Stimulated activated CD8-positive, alpha-beta memory T cell treated with anti-CD3 and anti-CD28 coated beads, Interleukin-2, amount 100 ng/mL, for 1 hour (primary cell): Measurements from ENCODE around the gene CAMTA2.
"Not testable (repeated sequence)": the region's sequence is repeated elsewhere in the genome, so short reads cannot be mapped to it uniquely, and the experiment has no call there.

Source experiments
- DNase-seq, 2 donors: peaks; one replicate each; pipeline ENCODE4 v3.0.0-alpha.2; 2020; ENCODE audit warnings: low read depth in 2 of 2

Gene CAMTA2

DNA sequence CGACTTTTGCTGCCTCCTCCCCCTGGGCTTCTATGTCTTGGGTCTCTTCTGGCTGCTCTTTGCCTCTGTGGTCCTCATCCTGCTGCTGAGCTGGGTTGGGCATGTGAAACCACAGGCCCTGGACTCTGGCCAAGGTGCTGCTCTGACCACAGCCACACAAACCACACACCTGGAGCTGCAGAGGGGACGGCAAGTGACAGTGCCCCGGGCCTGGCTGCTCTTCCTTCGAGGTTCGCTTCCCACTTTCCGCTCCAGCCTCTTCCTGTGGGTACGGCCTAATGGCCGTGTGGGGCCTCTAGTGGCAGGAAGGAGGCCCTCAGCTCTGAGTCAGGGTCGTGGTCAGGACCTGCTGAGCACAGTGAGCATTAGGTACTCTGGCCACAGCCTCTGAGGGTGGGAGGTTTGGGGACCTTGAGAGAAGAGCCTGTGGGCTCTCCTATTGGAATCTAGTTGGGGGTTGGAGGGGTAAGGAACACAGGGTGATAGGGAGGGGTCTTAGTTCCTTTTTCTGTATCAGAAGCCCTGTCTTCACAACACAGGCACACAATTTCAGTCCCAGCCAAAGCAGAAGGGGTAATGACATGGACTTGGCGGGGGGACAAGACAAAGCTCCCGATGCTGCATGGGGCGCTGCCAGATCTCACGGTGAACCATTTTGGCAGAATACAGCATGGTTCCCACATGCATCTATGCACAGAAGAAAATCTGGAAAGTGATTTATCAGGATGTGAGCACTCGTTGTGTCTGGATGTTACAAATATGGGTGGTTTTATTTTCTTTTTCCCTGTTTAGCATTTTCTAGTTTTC, 53.1 kb downstream of the CAMTA2 start:
- DNase-seq = no peak

DNA sequence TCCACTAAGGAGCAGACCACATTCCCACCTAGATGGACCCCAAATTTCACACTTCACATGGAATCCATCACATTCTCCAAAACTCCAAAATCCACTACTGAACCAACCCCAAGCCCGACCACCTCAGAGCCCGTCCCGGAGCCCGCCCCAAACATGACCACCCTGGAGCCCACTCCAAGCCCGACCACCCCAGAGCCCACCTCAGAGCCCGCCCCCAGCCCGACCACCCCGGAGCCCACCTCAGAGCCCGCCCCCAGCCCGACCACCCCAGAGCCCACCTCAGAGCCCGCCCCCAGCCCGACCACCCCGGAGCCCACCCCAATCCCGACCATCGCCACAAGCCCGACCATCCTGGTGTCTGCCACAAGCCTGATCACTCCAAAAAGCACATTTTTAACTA, 53.8 kb downstream of the CAMTA2 start:
- no peak for DNase-seq

DNA sequence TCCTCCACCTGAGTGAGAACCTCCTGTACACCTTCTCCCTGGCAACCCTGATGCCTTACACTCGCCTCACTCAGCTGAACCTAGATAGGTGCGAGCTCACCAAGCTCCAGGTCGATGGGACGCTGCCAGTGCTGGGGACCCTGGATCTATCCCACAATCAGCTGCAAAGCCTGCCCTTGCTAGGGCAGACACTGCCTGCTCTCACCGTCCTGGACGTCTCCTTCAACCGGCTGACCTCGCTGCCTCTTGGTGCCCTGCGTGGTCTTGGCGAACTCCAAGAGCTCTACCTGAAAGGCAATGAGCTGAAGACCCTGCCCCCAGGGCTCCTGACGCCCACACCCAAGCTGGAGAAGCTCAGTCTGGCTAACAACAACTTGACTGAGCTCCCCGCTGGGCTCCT, 54.7 kb downstream of the CAMTA2 start:
- no peak for DNase-seq

DNA sequence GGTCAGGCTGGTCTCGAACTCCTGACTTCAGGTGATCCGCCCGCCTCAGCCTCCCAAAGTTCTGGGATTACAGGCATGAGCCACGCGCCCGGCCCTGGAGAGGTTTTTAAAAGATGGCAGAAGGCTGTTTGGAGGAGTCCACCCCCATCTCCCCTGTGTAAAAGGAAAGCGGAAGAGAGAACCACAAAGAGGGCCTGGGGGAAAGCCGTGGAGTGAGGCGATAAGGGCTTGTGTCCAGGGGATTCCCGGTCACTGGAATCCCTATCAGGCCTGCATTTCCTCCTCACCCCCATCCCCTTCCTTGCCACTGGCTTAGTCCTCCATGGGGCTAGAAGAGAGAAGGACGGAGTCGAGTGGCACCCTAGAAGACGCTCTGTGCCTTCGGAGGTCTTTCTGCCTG, 55.5 kb downstream of the CAMTA2 start, which contains the start of gene GP1BA:
Gene GP1BA, plus strand, starts transcription at position 315 of the 400 bp plus-strand sequence. CDS start 328 bp downstream, outside the sequence.
- DNase-seq = no peak

DNA sequence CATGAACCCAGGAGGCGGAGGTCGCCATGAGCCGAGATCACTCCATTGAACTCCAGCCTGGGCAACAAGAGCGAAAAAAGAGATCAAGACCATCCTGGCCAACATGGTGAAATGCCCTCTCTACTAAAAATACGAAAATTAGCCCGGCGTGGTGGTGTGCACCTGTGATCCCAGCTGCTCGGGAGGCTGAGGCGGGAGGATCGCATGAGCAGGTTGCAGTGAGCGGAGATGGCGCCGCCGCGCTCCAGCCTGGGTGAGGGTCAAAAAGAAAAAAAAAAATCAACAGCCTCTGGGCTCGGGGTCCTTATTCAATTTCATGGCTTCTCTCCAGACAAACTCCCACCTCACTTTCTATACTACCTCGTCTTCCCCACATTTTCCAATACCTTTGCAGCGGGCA, 58.6 kb downstream of the CAMTA2 start:
- no peak for DNase-seq

DNA sequence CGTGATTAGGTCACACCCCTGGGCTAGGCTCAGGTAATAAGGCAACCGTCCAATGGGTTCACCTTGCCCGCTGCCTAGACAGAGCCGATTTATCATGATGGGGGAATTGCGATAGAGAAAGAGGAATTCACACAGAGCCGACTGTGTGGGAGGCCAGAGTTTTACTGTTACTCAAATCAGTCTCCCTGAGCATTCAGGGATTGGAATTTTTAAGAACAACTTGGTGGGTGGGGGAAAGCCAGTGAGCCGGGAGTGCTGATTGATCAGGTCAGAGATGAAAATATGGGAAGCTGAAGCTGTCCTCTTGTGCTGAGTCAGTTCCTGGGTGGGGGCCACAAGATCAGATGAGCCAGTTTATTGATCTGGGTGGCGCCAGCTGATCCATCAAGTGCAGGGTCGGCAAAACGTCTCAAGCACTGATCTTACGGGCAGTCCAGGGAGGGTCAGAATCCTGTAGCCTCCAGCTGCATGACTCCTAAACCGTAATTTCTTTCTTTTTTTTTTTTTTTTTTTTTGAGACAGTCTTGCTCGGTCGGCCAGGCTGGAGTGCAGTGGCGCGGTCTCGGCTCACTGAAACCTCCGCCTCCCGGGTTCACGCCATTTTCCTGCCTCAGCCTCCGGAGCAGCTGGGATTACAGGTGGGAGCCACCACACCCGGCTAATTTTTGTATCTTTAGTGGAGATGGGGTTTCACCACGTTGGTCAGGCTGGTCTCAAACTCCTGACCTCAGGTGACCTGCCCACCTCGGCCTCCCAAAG, 60.7 kb downstream of the CAMTA2 start:
- DNase-seq = not testable (repeated sequence)

- DNase-seq = no peak
These were observed 66.2 kb downstream of the CAMTA2 start for GRCh38 chr17:4921320-4921719.

- no peak for DNase-seq
These were observed 67.0 kb downstream of the CAMTA2 start for GRCh38 chr17:4920351-4921048.

DNA sequence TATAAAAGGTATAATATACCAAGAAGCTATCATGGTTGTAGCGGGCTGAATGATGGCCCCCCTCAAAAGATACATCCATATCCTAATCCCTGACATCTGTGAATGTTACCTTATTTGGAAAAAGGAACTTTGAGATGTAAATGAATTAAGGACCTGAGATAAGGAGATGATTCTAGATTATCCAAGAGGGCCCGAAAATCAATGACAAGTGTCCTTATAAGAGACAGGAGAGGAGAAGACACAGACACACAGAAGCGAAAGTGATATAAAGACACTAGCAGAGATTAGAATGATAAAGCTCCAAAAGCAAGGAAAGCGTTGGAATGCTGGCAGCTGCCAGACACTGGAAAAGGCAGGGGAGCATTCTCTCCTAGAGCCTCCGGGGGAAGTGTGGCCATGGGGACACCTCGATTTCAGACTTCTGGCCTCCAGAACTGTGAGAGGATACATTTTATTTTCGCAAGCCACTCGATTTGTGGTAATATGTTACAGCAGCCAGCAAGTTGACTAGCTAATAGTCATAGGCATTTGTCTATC, 67.9 kb downstream of the CAMTA2 start:
- no peak for DNase-seq
